ENCODE measurements around the gene RHCG. TPM values are rescaled to one million over a fixed set of nuclear protein-coding genes. Genes with fewer than 3 reads are reported as not detected.

RHCG gene
- total RNA-seq, 4 donors from 2014 or later: 1.5 to 140 (median 8.4) TPM

DNA sequence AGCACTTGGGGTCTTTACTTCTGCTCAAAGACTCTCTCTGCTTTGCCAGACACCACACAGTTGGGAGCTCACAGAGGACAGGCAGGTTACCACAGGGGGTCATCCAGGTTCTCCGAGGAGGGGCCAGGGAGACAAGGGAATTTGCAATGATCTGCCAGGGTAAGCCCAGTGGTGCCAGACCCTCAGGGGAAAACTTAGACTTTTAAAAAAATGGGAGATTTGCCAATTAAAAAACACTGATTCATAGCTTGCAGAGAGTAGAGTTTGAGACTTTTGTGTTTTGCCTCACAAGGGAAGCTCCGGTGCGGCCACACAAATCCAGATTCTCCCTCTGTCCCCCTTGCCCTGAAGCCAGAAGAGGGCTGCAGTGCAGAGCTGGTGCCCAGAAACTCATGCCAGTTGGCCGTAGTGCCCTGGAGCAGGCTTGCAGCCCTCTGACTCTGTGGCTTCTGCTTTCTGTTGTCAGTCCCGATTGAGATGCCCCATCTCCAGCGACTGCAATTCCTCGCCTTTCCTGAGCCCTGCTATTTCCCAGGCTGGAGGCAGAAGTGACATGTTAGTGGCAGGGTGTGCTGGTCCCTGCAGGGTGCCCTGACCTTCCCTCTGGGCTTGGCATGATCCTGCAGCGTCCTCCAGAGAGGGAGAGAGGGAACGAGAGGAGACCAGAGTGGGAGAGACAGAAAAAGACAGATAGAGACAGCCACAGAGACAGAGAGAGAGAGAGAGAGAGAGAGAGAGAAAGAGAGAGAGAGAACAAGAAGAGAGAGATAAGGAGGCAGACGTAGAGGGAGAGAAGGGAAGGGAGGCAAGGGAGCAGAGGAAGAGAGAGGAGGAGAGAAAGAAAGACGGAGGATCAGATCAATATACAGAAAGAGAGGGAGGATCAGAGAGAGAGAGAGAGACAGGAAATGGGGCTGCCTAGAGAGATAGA lies 46.0 kb downstream of the RHCG start:
- TF ChIP-seq POLR2A (IDR thresholded peaks at IDR 0.05): no peak
- TF ChIP-seq, protein P1, sequence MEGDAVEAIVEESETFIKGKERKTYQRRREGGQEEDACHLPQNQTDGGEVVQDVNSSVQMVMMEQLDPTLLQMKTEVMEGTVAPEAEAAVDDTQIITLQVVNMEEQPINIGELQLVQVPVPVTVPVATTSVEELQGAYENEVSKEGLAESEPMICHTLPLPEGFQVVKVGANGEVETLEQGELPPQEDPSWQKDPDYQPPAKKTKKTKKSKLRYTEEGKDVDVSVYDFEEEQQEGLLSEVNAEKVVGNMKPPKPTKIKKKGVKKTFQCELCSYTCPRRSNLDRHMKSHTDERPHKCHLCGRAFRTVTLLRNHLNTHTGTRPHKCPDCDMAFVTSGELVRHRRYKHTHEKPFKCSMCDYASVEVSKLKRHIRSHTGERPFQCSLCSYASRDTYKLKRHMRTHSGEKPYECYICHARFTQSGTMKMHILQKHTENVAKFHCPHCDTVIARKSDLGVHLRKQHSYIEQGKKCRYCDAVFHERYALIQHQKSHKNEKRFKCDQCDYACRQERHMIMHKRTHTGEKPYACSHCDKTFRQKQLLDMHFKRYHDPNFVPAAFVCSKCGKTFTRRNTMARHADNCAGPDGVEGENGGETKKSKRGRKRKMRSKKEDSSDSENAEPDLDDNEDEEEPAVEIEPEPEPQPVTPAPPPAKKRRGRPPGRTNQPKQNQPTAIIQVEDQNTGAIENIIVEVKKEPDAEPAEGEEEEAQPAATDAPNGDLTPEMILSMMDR (IDR thresholded peaks at IDR 0.05): no peak
- no peak for TF ChIP-seq POLR2AphosphoS5 (IDR thresholded peaks at IDR 0.05)
- TF ChIP-seq EP300 (IDR thresholded peaks at IDR 0.05): no peak
- no peak overlapping the region for H3K27ac ChIP-seq
- H3K27me3 ChIP-seq: peaks cover 80% of the 10 kb centered on the region
- no peak for ATAC-seq
- 20 to 36% methylated on average over 9 of the region's 11 CpGs for WGBS, 2 donors (ENCODE audit: low coverage in 1 of 2)
- no peak overlapping the region for H3K4me3 ChIP-seq
- no peaks in the 10 kb centered on the region for H3K36me3 ChIP-seq
- no peaks in the 10 kb centered on the region for H3K9me3 ChIP-seq
- no peaks in the 10 kb centered on the region for H3K4me1 ChIP-seq

DNA sequence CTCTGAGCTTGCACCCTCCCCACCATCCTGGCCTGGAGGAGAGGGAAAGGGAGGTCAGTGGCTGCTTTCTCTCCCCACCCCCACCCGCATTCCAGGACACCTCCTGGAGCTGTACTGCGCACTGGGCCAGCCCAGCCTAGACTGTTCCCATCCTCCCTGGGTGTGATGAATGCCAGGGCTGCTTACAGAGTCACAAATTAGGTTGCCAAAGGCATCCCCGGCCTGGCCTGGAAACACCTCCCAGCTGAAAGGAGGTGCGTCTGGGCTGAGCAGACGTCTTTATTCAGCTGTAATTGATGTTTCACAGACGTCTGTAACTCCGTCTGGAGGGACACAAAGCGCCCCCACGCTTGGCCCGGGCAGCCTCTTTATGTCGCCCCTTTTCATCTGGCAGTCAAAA lies 47.6 kb downstream of the RHCG start:
- ATAC-seq: no peak
- Histone ChIP-seq H3K4me3 (no peak overlapping the region), H3K36me3 (no peaks in the 10 kb centered on the region), H3K9me3 (no peaks in the 10 kb centered on the region), H3K27me3 (peaks cover 93% of the 10 kb centered on the region), H3K27ac (no peak overlapping the region), H3K4me1 (no peaks in the 10 kb centered on the region)
- TF ChIP-seq, protein P1 (IDR thresholded peaks at IDR 0.05): no peak
- no peak for TF ChIP-seq POLR2A (IDR thresholded peaks at IDR 0.05)
- TF ChIP-seq POLR2AphosphoS5 (IDR thresholded peaks at IDR 0.05): no peak
- TF ChIP-seq EP300 (IDR thresholded peaks at IDR 0.05): no peak
- no CpG with 5 or more reads among the region's 11 CpGs for WGBS, 2 donors (ENCODE audit: low coverage in 1 of 2)

DNA sequence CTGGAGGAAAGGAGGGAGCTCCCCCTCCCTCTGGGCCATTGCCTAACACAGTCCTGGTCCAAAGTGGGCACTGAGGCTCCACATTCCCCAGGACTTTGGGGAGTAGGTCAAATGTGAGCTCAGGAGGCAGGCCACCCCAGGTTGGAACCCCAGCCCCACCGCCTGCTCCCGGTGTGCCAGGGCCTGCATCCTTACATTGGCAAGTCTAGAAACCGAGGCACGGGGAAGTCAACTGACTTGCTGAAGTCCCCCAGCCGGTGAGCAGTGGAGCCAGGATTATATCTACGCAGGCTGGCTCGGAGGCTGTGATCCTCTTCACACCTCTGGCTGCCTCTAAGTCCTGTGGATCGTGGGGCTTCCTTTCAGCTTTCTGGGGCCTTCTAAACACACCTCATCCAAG lies 48.7 kb downstream of the RHCG start:
- no peak overlapping the region for H3K4me3 ChIP-seq
- ATAC-seq: no peak
- H3K36me3 ChIP-seq: no peaks in the 10 kb centered on the region
- no peak overlapping the region for H3K27ac ChIP-seq
- peaks cover 95% of the 10 kb centered on the region for H3K27me3 ChIP-seq
- 40% methylated on average over 1 of the region's 8 CpGs; no CpG with 5 or more reads in 1 of the 2 donors for WGBS, 2 donors (ENCODE audit: low coverage in 1 of 2)
- no peaks in the 10 kb centered on the region for H3K4me1 ChIP-seq
- H3K9me3 ChIP-seq: no peaks in the 10 kb centered on the region
- TF ChIP-seq POLR2AphosphoS5 (IDR thresholded peaks at IDR 0.05) (no peak), EP300 (IDR thresholded peaks at IDR 0.05) (no peak), POLR2A (IDR thresholded peaks at IDR 0.05) (no peak)
- TF ChIP-seq, protein P1 (IDR thresholded peaks at IDR 0.05): no peak

DNA sequence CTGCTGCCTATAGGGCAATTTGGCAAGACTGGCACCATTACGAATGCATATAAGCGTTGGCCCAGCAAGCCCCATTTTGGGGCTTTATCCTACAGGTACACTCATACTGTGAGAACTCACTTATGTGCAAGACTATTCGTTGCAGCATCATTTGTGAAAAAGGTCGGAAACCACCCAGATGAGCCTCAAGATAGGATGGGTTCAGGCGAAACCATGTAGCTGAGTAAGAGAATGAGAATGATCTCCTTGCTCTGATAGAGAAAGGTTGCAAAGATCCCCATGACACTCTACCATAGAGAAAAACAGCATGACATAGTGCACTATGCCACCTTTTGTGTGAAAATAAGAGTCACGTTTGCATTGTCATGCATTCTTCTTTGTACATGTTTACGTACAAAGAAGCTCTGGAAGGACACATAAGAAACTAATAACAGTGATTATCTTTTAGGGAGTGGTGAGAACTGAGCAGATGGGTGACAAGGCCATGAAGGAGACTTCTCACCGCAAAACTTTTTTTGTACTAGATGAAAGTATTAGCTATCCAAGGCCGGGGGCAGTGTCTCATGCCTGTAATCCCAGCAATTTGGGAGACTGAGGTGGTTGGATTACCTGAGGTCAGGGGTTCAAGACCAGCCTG lies 50.0 kb downstream of the RHCG start:
- no peaks in the 10 kb centered on the region for H3K4me1 ChIP-seq
- no peak for ATAC-seq
- TF ChIP-seq EP300 (IDR thresholded peaks at IDR 0.05) (no peak), POLR2AphosphoS5 (IDR thresholded peaks at IDR 0.05) (no peak), POLR2A (IDR thresholded peaks at IDR 0.05) (no peak)
- TF ChIP-seq, protein P1 (IDR thresholded peaks at IDR 0.05): no peak
- 66 to 89% methylated on average over 4 to 6 of the region's 9 CpGs for WGBS, 2 donors (ENCODE audit: low coverage in 1 of 2)
- H3K4me3 ChIP-seq: no peak overlapping the region
- H3K36me3 ChIP-seq: no peaks in the 10 kb centered on the region
- no peak overlapping the region for H3K27ac ChIP-seq
- no peaks in the 10 kb centered on the region for H3K9me3 ChIP-seq
- peaks cover 97% of the 10 kb centered on the region for H3K27me3 ChIP-seq
